Panc1 (cell line): ENCODE data around the gene TBPL2. TPM values are rescaled to one million over a fixed set of nuclear protein-coding genes. Genes with fewer than 3 reads are reported as not detected.
A peak's percentile ranks its signal among the peaks of the same experiment; 100 is the strongest.

Source experiments
- ATAC-seq: fragments of 200-7000 bp; cut with Tn5 transposase; 2 replicates; pipeline ENCODE4 v1.9.1; 2020; ENCODE audit warnings: mild to moderate bottlenecking, moderate library complexity
- BruUV-seq: library from RNA; stranded (reverse); fragments of 400-500 nt; replicated peaks from 2 replicates; lab custom pipeline; 2021; lab: Mats Ljungman, UMichigan
- CTCF ChIA-PET: fragments of 300-600 bp; sonication (Branson Sonifier 250); formaldehyde crosslinking; loops from one replicate; lab custom pipeline; 2022; ENCODE audit warnings: antibody characterized with exemption; lab: Charles Lee
- POLR2A ChIA-PET: fragments of 300-600 bp; sonication (Branson Sonifier 250); formaldehyde crosslinking; loops from one replicate; lab custom pipeline; 2022; ENCODE audit warnings: antibody characterized with exemption; lab: Charles Lee
- DNase-seq: peaks from one replicate; pipeline ENCODE4 v3.0.0-alpha.2; 2010; ENCODE audit warnings: low read depth, low spot score
- H3K27ac ChIP-seq: 2 replicates; pipeline ENCODE4 v1.5.1; 2011; ENCODE audit warnings: mild to moderate bottlenecking, low read length, inconsistent platforms
- H3K27me3 ChIP-seq: fragments of 200-500 bp; sonication (Bioruptor generic); 2 replicates; pipeline ENCODE4 v1.6.0; 2014; ENCODE audit warnings: low read length, inconsistent platforms; ENCODE audit not compliant: control insufficient read depth, insufficient read depth
- H3K36me3 ChIP-seq: fragments of 200-500 bp; sonication (Bioruptor generic); 2 replicates; pipeline ENCODE4 v1.5.1; 2014; ENCODE audit warnings: inconsistent platforms, mild to moderate bottlenecking, low read length, moderate library complexity; ENCODE audit not compliant: control insufficient read depth, insufficient read depth
- H3K4me1 ChIP-seq: 2 replicates; pipeline ENCODE4 v1.5.1; 2011; ENCODE audit warnings: inconsistent platforms, mild to moderate bottlenecking, low read length, moderate library complexity; ENCODE audit not compliant: control insufficient read depth, insufficient read depth
- H3K4me3 ChIP-seq, 2 experiments: 2 replicates each; pipeline ENCODE4 v1.5.1; 2011 to 2012; ENCODE audit warnings: low read depth in 2 of 2, low read length in 2 of 2, mild to moderate bottlenecking in 2 of 2, inconsistent platforms in 1 of 2, moderate library complexity in 1 of 2
- H3K9me3 ChIP-seq: fragments of 200-500 bp; sonication (Bioruptor generic); 2 replicates; pipeline ENCODE4 v1.5.1; 2014; ENCODE audit warnings: low read depth, mild to moderate bottlenecking, inconsistent platforms, low read length, moderate library complexity; ENCODE audit not compliant: control insufficient read depth, insufficient read depth
- CTCF ChIP-seq: fragments of 450-650 bp; IDR thresholded peaks from 2 replicates; pipeline ENCODE4 v1.5.1; 2017; ENCODE audit warnings: mild to moderate bottlenecking
- POLR2AphosphoS5 ChIP-seq: IDR thresholded peaks from 2 replicates; pipeline ENCODE4 v1.6.1; 2012; ENCODE audit warnings: mild to moderate bottlenecking, low read depth, low read length, moderate library complexity
- REST ChIP-seq, 2 experiments: IDR thresholded peaks; 2 replicates each; pipeline ENCODE4 v1.6.1; 2011 to 2012; ENCODE audit warnings: low read depth in 2 of 2, control low read depth in 1 of 2, low read length in 1 of 2, mild to moderate bottlenecking in 1 of 2, moderate library complexity in 1 of 2; ENCODE audit not compliant: insufficient read depth in 1 of 2
- SIN3A ChIP-seq: IDR thresholded peaks from 2 replicates; pipeline ENCODE4 v1.6.1; 2012; ENCODE audit warnings: low read depth, mild to moderate bottlenecking, low read length, moderate library complexity, borderline replicate concordance; ENCODE audit not compliant: insufficient read depth
- TCF7L2 ChIP-seq: IDR thresholded peaks from 2 replicates; pipeline ENCODE4 v1.6.1; 2011; ENCODE audit warnings: mild to moderate bottlenecking, low read depth, low read length, inconsistent platforms
- in situ Hi-C: cut with HindIII; loops from 2 replicates; pipeline ENCODE4 v1.10.0; 2016; ENCODE audit warnings: low sequenced_read_pairs, low pct_unique_long_range_greater_than_20kb
- intact Hi-C: fragments of 100-400 bp; cut with micrococcal nuclease; formaldehyde crosslinking; loops from one replicate; pipeline ENCODE4 v1.10.0; 2022; ENCODE audit not compliant: unreplicated experiment
- total RNA-seq: library from RNA; stranded (reverse); gene quantifications from one replicate; pipeline ENCODE4 v1.2.1, GENCODE V29; 2021; ENCODE audit not compliant: unreplicated experiment

Gene TBPL2
- total RNA-seq, 1 experiment from 2014 or later, result not detected

- Histone ChIP-seq H3K9me3 (no peaks in the 10 kb centered on the region), H3K27me3 (no peaks in the 10 kb centered on the region), H3K4me1 (peaks cover 59% of the 10 kb centered on the region), H3K36me3 (no peaks in the 10 kb centered on the region), H3K4me3 (peak overlapping the region in 1 of 2 experiments; percentile 14; a peak in 2 of 4 replicates), H3K27ac (peak overlapping the region; percentile 99)
- no TSS peak for BruUV-seq
- ATAC-seq (no peak), DNase-seq (no peak)
- ChIA-PET POLR2A (interaction anchor here (0.6 kb wide), 1 partner anchor 28 kb away, joined by 3 read pairs; no protein-coding TSS in a partner anchor), CTCF (interaction anchor here (0.6 to 1.5 kb wide), 7 partner anchors 8 to 831 kb away, joined by 3 to 7 read pairs (median 4); no protein-coding TSS in a partner anchor)
- no peak for TF ChIP-seq SIN3A
- in situ Hi-C loops (no loop called here), intact Hi-C loops (loop anchor here (5.0 kb wide), 1 partner anchor 140 kb away; no protein-coding TSS in a partner anchor)
Measured at GRCh38 chr14:55446833-55447232, 6.4 kb upstream of the TBPL2 start.

- no peaks in the 10 kb centered on the region for H3K9me3 ChIP-seq
- BruUV-seq, result no TSS peak
- DNase-seq, result no peak
- no peaks in the 10 kb centered on the region for H3K36me3 ChIP-seq
- peaks cover 53% of the 10 kb centered on the region for H3K4me1 ChIP-seq
- intact Hi-C loops, result loop anchor here (5.0 kb wide), 1 partner anchor 141 kb away; no protein-coding TSS in a partner anchor
- in situ Hi-C loops, result no loop called here
- POLR2A ChIA-PET, result interaction anchor here (0.6 kb wide), 1 partner anchor 135 kb away, joined by 5 read pairs; no protein-coding TSS in a partner anchor
- TF ChIP-seq CTCF, result peak; percentile 75
- no peak for TF ChIP-seq REST (IDR thresholded peaks at IDR 0.05; ENCODE audit: insufficient read depth in 1 of 2, low read depth in 2 of 2, low read length in 1 of 2)
- no peak for TF ChIP-seq TCF7L2
- no peak for TF ChIP-seq SIN3A
- no peak for TF ChIP-seq POLR2AphosphoS5
- CTCF ChIA-PET, result interaction anchor here (0.6 to 1.5 kb wide), 8 partner anchors 8 to 195 kb away, joined by 3 to 7 read pairs (median 4); no protein-coding TSS in a partner anchor
- H3K27ac ChIP-seq, result peak overlapping the region; percentile 99
- H3K27me3 ChIP-seq, result no peaks in the 10 kb centered on the region
- H3K4me3 ChIP-seq, result no peak overlapping the region; a peak in 1 of 4 replicates
- ATAC-seq, result peak; percentile 37; the same call in 1 of the 2 replicates
Measured at GRCh38 chr14:55446127-55446736, 5.8 kb upstream of the TBPL2 start.

- CTCF ChIA-PET, result no interaction called here
Measured at GRCh38 chr14:55441286-55441685, 870 bp upstream of the TBPL2 start.

More at GRCh38 chr14:55441286-55441685, 870 bp upstream of the TBPL2 start:
- DNase-seq (no peak), ATAC-seq (no peak)
- no TSS peak for BruUV-seq
- no peak for TF ChIP-seq CTCF
- no peak for TF ChIP-seq POLR2AphosphoS5
- TF ChIP-seq REST (IDR thresholded peaks at IDR 0.05; ENCODE audit: insufficient read depth in 1 of 2, low read depth in 2 of 2, low read length in 1 of 2), result no peak
- no peak for TF ChIP-seq TCF7L2
- TF ChIP-seq SIN3A, result no peak
- Histone ChIP-seq H3K27me3 (no peaks in the 10 kb centered on the region), H3K9me3 (no peaks in the 10 kb centered on the region), H3K27ac (no peak overlapping the region), H3K4me1 (peaks cover 16% of the 10 kb centered on the region), H3K4me3 (no peak overlapping the region), H3K36me3 (no peaks in the 10 kb centered on the region)
- in situ Hi-C loops, result no loop called here
- intact Hi-C loops, result no loop called here
- POLR2A ChIA-PET, result interaction anchor here (0.6 to 0.7 kb wide), 2 partner anchors 78 to 300 kb away, joined by 3 to 4 read pairs; no protein-coding TSS in a partner anchor
